Cardiac muscle cell (in vitro differentiated cells and primary cell): ENCODE results near the gene CD99L2. TPM values are rescaled to one million over a fixed set of nuclear protein-coding genes. Genes with fewer than 3 reads are reported as not detected.

Experiments used
- DNase-seq, 2 donors: peaks; one replicate each; pipeline versions ENCODE4 v3.0.0 to v3.0.0-alpha.2; 2010 to 2017; ENCODE audit warnings: low read depth in 1 of 2, low spot score in 1 of 2
- H3K27ac ChIP-seq: fragments of 200-600 bp; sonication (generic); 2 replicates; pipeline ENCODE4 v1.5.1; 2016
- H3K27me3 ChIP-seq: fragments of 200-600 bp; sonication (generic); 2 replicates; pipeline ENCODE4 v1.6.0; 2016; ENCODE audit warnings: control low read depth
- H3K36me3 ChIP-seq: fragments of 200-600 bp; sonication (generic); 2 replicates; pipeline ENCODE4 v1.5.1; 2016; ENCODE audit warnings: control low read depth
- H3K4me1 ChIP-seq: fragments of 200-600 bp; sonication (generic); 2 replicates; pipeline ENCODE4 v1.8.1; 2017; ENCODE audit warnings: low read depth, mild to moderate bottlenecking, mixed run types
- H3K4me3 ChIP-seq: fragments of 200-600 bp; sonication (generic); 2 replicates; pipeline ENCODE4 v1.5.1; 2016; ENCODE audit warnings: mild to moderate bottlenecking
- H3K9me3 ChIP-seq: fragments of 200-600 bp; sonication (generic); 2 replicates; pipeline ENCODE4 v1.5.1; 2017; ENCODE audit warnings: low read depth, mild to moderate bottlenecking, control low read depth
- CTCF ChIP-seq: IDR thresholded peaks from 2 replicates; pipeline ENCODE4 v1.5.1; 2012; ENCODE audit warnings: low read depth, mild to moderate bottlenecking, low read length
- polyA plus RNA-seq: library from polyadenylated mRNA; unstranded; fragments of >200 nt; fragmentation: Nextera tagmentation; extraction: Ambion mirVana; gene quantifications from 2 replicates; pipeline ENCODE4 v1.2.1, GENCODE V29; 2016
- total RNA-seq: library from RNA; depleted of rRNA; stranded (reverse); fragments of >200 nt; gene quantifications from 2 replicates; pipeline ENCODE4 v1.2.3, GENCODE V29; 2016

Gene CD99L2
- total and polyA plus RNA-seq, 2 experiments from 2014 or later, result 44.7 to 53.5 TPM

GRCh38 chrX:150781677-150782076 lies 116.8 kb downstream of the CD99L2 start:
- H3K9me3 ChIP-seq, result no peaks in the 10 kb centered on the region
- no peaks in the 10 kb centered on the region for H3K27me3 ChIP-seq
- no peak overlapping the region for H3K27ac ChIP-seq
- no peak for DNase-seq
- no peak overlapping the region for H3K4me3 ChIP-seq
- no peaks in the 10 kb centered on the region for H3K4me1 ChIP-seq
- no peaks in the 10 kb centered on the region for H3K36me3 ChIP-seq
- TF ChIP-seq CTCF, result no peak

GRCh38 chrX:150779385-150779784 lies 119.1 kb downstream of the CD99L2 start:
- H3K9me3 ChIP-seq, result no peaks in the 10 kb centered on the region
- no peaks in the 10 kb centered on the region for H3K36me3 ChIP-seq
- H3K27me3 ChIP-seq, result no peaks in the 10 kb centered on the region
- H3K4me1 ChIP-seq, result no peaks in the 10 kb centered on the region
- no peak overlapping the region for H3K4me3 ChIP-seq
- H3K27ac ChIP-seq, result no peak overlapping the region
- no peak for TF ChIP-seq CTCF
- DNase-seq, result no peak

- no peak for DNase-seq
- Histone ChIP-seq H3K27ac (no peak overlapping the region), H3K9me3 (no peaks in the 10 kb centered on the region), H3K4me3 (no peak overlapping the region), H3K4me1 (no peaks in the 10 kb centered on the region), H3K36me3 (no peaks in the 10 kb centered on the region), H3K27me3 (no peaks in the 10 kb centered on the region)
- no peak for TF ChIP-seq CTCF
Measured at GRCh38 chrX:150777328-150777992, 121.0 kb downstream of the CD99L2 start.

GRCh38 chrX:150775569-150776350 lies 122.7 kb downstream of the CD99L2 start:
- DNase-seq, result no peak

More at GRCh38 chrX:150775569-150776350, 122.7 kb downstream of the CD99L2 start:
- Histone ChIP-seq H3K9me3 (no peaks in the 10 kb centered on the region), H3K36me3 (no peaks in the 10 kb centered on the region), H3K4me1 (no peaks in the 10 kb centered on the region), H3K4me3 (no peak overlapping the region), H3K27me3 (no peaks in the 10 kb centered on the region), H3K27ac (no peak overlapping the region)
- no peak for TF ChIP-seq CTCF
